ENCODE data around the gene DNAJB7.

DNA sequence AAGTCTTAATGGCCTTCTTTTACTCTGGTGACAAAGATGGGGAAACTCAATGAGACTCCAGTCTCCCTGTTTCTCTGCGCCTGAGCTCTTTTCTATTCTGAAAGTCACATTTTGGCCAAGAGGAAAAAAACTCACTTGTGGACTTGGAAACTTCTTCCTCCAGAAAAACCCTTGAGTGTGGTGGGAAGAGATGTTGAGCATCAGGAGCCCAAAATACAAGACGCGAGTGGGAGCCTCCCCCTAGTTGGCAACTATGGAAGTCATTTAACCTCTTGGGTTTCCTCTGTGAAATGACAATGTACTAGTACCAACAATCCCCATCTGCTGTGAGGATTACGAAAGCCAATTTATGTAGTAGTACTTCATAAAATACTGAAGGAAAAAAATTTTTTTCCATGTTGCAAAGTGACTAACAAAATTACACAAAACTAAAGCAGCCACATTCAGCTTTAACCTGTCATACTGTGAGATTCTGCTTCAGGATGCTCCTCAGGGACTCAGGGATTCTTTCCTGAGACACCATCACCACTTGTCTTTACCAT is 42.2 kb downstream of the DNAJB7 start:
- TF ChIP-seq, protein P1, sequence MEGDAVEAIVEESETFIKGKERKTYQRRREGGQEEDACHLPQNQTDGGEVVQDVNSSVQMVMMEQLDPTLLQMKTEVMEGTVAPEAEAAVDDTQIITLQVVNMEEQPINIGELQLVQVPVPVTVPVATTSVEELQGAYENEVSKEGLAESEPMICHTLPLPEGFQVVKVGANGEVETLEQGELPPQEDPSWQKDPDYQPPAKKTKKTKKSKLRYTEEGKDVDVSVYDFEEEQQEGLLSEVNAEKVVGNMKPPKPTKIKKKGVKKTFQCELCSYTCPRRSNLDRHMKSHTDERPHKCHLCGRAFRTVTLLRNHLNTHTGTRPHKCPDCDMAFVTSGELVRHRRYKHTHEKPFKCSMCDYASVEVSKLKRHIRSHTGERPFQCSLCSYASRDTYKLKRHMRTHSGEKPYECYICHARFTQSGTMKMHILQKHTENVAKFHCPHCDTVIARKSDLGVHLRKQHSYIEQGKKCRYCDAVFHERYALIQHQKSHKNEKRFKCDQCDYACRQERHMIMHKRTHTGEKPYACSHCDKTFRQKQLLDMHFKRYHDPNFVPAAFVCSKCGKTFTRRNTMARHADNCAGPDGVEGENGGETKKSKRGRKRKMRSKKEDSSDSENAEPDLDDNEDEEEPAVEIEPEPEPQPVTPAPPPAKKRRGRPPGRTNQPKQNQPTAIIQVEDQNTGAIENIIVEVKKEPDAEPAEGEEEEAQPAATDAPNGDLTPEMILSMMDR (IDR thresholded peaks at IDR 0.05) = no peak
- TF ChIP-seq EZH2 (IDR thresholded peaks at IDR 0.05; ENCODE audit: borderline replicate concordance, insufficient read depth, low read depth, low read length, poor library complexity, severe bottlenecking) = no peak

Data from B cell (primary cell).